ENCODE results near the gene TMEM255A. TPM values are rescaled to one million over a fixed set of nuclear protein-coding genes. Genes with fewer than 3 reads are reported as not detected.

Gene TMEM255A
- total RNA-seq, 3 donors from 2014 or later, result 0.49 to 3.7 (median 0.87) TPM

DNA sequence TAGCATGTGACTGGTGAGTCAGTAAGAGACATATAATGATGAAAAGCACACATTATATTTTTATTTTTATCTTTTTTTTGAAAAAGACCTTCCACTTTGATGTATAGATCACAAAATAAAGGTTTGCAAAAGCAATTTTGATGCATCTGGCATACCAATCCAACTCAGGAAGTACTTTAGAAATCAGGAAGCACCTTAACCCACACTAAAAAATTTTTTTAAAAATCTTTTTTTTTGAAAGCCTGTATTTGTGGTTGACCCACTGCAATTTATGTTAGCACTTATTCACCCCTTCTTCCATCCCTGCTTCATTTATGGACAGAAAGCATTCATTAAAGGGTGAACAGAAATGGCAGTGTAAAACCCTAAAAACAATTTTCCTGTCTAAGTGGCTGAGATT, 16.6 kb downstream of the TMEM255A start:
- no peak for ATAC-seq
- Histone ChIP-seq H3K36me3 (ENCODE audit: low read depth) (no peaks in the 10 kb centered on the region), H3K4me3 (no peak overlapping the region), H3K9me3 (no peaks in the 10 kb centered on the region), H3K4me1 (ENCODE audit: low read depth) (no peaks in the 10 kb centered on the region)
- intact Hi-C loops (cut with DNase I, micrococcal nuclease), result no loop called here
- TF ChIP-seq, protein P1, sequence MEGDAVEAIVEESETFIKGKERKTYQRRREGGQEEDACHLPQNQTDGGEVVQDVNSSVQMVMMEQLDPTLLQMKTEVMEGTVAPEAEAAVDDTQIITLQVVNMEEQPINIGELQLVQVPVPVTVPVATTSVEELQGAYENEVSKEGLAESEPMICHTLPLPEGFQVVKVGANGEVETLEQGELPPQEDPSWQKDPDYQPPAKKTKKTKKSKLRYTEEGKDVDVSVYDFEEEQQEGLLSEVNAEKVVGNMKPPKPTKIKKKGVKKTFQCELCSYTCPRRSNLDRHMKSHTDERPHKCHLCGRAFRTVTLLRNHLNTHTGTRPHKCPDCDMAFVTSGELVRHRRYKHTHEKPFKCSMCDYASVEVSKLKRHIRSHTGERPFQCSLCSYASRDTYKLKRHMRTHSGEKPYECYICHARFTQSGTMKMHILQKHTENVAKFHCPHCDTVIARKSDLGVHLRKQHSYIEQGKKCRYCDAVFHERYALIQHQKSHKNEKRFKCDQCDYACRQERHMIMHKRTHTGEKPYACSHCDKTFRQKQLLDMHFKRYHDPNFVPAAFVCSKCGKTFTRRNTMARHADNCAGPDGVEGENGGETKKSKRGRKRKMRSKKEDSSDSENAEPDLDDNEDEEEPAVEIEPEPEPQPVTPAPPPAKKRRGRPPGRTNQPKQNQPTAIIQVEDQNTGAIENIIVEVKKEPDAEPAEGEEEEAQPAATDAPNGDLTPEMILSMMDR (IDR thresholded peaks at IDR 0.05), result no peak
- no peak for DNase-seq

DNA sequence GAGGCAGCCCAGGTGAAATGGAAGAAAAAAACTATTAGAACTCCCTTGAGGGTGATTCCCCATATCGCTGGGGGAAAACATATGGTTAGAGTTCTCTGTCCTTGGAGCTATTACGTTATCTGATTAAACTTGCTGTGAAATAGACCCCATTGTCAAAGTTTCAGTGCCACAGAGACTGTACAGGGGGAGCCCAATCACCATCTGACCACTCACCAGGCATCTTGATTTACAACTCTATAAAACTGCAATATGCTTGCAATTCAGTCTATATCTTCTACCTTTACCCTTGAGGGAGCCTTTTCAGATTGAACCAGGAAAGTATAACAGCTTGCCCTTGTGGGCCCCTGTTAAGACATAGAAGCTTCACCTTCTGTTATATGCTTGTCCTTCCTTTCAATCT, 18.2 kb downstream of the TMEM255A start:
- no peaks in the 10 kb centered on the region for H3K36me3 ChIP-seq (ENCODE audit: low read depth)
- H3K4me1 ChIP-seq (ENCODE audit: low read depth), result no peaks in the 10 kb centered on the region
- no peak for ATAC-seq
- H3K4me3 ChIP-seq, result no peak overlapping the region
- TF ChIP-seq, protein P1 (IDR thresholded peaks at IDR 0.05), result no peak
- no peaks in the 10 kb centered on the region for H3K9me3 ChIP-seq
- intact Hi-C loops (cut with DNase I, micrococcal nuclease), result no loop called here
- no peak for DNase-seq

DNA sequence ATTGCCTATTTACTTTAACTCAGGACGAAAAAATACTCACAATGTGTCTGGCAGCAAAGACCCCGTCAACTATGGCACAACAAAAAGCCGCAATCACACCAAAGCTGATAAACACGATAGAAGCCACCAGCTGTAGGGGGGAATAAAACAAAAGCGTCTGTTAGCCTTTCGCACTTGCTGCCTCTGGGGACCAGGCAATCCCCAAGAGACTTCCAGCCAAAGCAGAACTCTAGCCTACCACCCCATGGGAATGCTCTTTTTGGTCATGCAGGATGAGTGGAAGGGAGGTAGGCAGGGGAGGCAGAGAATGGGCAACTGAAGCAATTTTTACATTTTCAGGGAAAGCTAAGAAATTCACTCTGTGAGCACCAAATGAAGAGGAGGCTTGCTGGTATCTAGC, 20.1 kb downstream of the TMEM255A start:
- DNase-seq, result no peak
- Histone ChIP-seq H3K4me3 (no peak overlapping the region), H3K36me3 (ENCODE audit: low read depth) (no peaks in the 10 kb centered on the region), H3K4me1 (ENCODE audit: low read depth) (no peaks in the 10 kb centered on the region), H3K9me3 (no peaks in the 10 kb centered on the region)
- intact Hi-C loops (cut with DNase I, micrococcal nuclease), result no loop called here
- TF ChIP-seq, protein P1 (IDR thresholded peaks at IDR 0.05), result no peak
- no peak for ATAC-seq

DNA sequence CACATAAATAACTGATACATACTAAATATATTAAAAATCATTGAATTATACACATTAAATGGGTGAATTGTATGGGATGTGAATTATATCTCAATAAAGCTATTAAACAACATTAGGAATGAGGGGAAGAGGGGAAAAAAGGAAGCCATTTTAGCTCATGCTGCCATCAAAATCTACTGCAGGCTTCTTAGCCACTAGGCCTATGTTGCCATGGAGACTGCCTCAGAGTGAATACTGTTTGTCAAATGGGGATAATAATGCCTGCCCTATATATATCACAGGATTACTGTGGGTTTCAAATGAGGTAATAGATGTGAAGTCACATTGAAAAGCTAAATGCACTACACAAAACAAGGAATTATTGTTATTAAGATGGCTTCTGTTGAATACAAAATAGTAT, 21.2 kb downstream of the TMEM255A start:
- H3K4me3 ChIP-seq, result no peak overlapping the region
- no peaks in the 10 kb centered on the region for H3K36me3 ChIP-seq (ENCODE audit: low read depth)
- TF ChIP-seq, protein P1 (IDR thresholded peaks at IDR 0.05), result no peak
- intact Hi-C loops (cut with DNase I, micrococcal nuclease), result no loop called here
- no peaks in the 10 kb centered on the region for H3K4me1 ChIP-seq (ENCODE audit: low read depth)
- DNase-seq (no peak), ATAC-seq (no peak)
- H3K9me3 ChIP-seq, result no peaks in the 10 kb centered on the region

DNA sequence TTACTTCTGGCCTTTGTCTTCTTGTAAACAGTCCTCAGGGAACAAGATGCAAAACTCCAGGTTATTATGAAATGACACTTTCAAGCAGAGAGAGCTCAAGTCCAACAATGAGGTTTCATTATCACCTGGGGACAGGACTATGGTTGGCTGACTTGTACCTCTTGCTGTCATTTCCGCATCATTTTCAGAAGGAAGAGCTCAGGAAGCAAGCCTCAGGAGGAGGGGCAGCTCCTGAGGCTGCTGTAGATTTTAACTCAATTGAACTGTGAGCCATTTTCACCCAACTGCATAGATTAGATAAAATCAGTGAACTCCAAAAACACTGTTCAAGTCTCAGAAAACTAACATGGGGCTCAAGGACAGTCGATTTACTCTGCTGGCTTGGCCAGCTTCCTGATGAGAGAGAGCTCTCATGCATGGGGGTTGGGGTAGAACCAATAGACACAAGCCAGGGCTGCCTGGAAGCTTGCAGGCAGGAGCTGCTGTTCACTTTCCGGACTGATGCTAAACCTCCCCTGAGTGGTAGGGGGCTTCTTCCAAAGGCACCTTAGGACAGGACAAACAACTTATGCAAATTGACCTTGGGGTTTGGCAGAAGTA, 23.6 kb downstream of the TMEM255A start:
- Histone ChIP-seq H3K36me3 (ENCODE audit: low read depth) (no peaks in the 10 kb centered on the region), H3K4me1 (ENCODE audit: low read depth) (no peaks in the 10 kb centered on the region), H3K9me3 (no peaks in the 10 kb centered on the region), H3K4me3 (no peak overlapping the region)
- intact Hi-C loops (cut with DNase I, micrococcal nuclease), result no loop called here
- TF ChIP-seq, protein P1 (IDR thresholded peaks at IDR 0.05), result no peak
- ATAC-seq (no peak), DNase-seq (no peak)

All from mucosa of descending colon (tissue), 3 donors.